ENCODE measurements around the gene FAM162A. TPM values are rescaled to one million over a fixed set of nuclear protein-coding genes. Genes with fewer than 3 reads are reported as not detected.

Gene FAM162A
- total RNA-seq, 1 experiment from 2014 or later = 83.9 TPM

- TF ChIP-seq ZSCAN18 (CRISPR knock-in tag; IDR thresholded peaks at IDR 0.05) = no peak
- no peak for TF ChIP-seq CBFB (CRISPR knock-in tag; IDR thresholded peaks at IDR 0.05; ENCODE audit: low read depth)
- TF ChIP-seq ETV6 (CRISPR knock-in tag; IDR thresholded peaks at IDR 0.05) = no peak
- no peak for TF ChIP-seq ZBTB43 (CRISPR knock-in tag; IDR thresholded peaks at IDR 0.05)
- no peak for TF ChIP-seq ZNF671 (CRISPR knock-in tag; IDR thresholded peaks at IDR 0.05)
- TF ChIP-seq ZNF138 (CRISPR knock-in tag; conservative IDR thresholded peaks at IDR 0.05) = no peak
- no peak for TF ChIP-seq NR1H2 (CRISPR knock-in tag; IDR thresholded peaks at IDR 0.05)
- no peak for TF ChIP-seq ZNF317 (CRISPR knock-in tag; IDR thresholded peaks at IDR 0.05; ENCODE audit: borderline replicate concordance, low read depth)
- no peak for TF ChIP-seq PRDM15 (CRISPR knock-in tag; IDR thresholded peaks at IDR 0.05)
- no peak for TF ChIP-seq RELA (CRISPR knock-in tag; IDR thresholded peaks at IDR 0.05; ENCODE audit: borderline replicate concordance)
- no peak for TF ChIP-seq ZNF423 (CRISPR knock-in tag; IDR thresholded peaks at IDR 0.05)
Observed at GRCh38 chr3:122405015-122405414, 21.0 kb downstream of the FAM162A start (continued).

- POLR2A ChIA-PET = no interaction called here
- H3K4me3 Mint-ChIP-seq = no peak overlapping the region
- H3K4me1 Mint-ChIP-seq = no peaks in the 10 kb centered on the region
- H3K36me3 Mint-ChIP-seq = peaks cover 56% of the 10 kb centered on the region
- no peak overlapping the region for H3K27ac Mint-ChIP-seq
- no peaks in the 10 kb centered on the region for H3K9me3 Mint-ChIP-seq
- DNase-seq (ENCODE audit: low spot score) (no peak), ATAC-seq (no peak)
- CTCF ChIA-PET = no interaction called here
- H3K27me3 Mint-ChIP-seq (ENCODE audit: low read depth) = no peaks in the 10 kb centered on the region
- TF ChIP-seq PRDM15 (CRISPR knock-in tag; IDR thresholded peaks at IDR 0.05) = no peak
- TF ChIP-seq AR (CRISPR knock-in tag; IDR thresholded peaks at IDR 0.05) = no peak
- TF ChIP-seq ZNF425 (CRISPR knock-in tag; conservative IDR thresholded peaks at IDR 0.05) = no peak
- no peak for TF ChIP-seq SP1 (CRISPR knock-in tag; conservative IDR thresholded peaks at IDR 0.05)
- TF ChIP-seq OVOL2 (CRISPR knock-in tag; IDR thresholded peaks at IDR 0.05; ENCODE audit: borderline replicate concordance) = no peak
- no peak for TF ChIP-seq ETV6 (CRISPR knock-in tag; IDR thresholded peaks at IDR 0.05)
- no peak for TF ChIP-seq RELA (CRISPR knock-in tag; IDR thresholded peaks at IDR 0.05; ENCODE audit: borderline replicate concordance)
- no peak for TF ChIP-seq USF1 (CRISPR knock-in tag; IDR thresholded peaks at IDR 0.05)
- TF ChIP-seq JUN (CRISPR knock-in tag; IDR thresholded peaks at IDR 0.05) = no peak
- TF ChIP-seq FOXP4 (CRISPR knock-in tag; IDR thresholded peaks at IDR 0.05) = no peak
Observed at GRCh38 chr3:122406198-122406597, 22.2 kb downstream of the FAM162A start.

All from WTC11 (cell line).